GM12801 (cell line): ENCODE results near the gene ADCYAP1.

Experiments
- TF ChIP-seq, protein P1 (sequence below): IDR thresholded peaks from one replicate; pipeline ENCODE4 v1.5.1; 2011; ENCODE audit warnings: control low read depth; ENCODE audit not compliant: insufficient read length; ENCODE audit errors: extremely low read depth

ADCYAP1 gene

DNA sequence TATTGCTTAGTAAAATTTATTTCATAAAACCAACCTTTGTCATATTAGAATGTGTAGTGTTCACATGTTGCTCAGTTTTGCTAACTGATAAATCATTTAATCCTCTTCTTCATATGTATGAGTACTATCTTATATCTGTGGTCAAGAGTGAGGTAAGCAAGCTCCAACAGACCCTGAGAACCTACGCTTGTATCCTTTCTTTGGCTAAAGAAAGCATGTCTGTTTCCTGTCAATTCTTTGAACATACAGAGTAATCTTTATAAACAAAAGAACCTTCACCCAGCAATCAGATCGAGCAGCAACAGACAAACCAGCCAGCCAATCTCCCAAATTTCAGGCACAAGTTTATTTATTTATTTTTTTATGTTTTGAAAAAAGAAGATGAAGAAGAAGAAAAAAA lies 6.4 kb downstream of the ADCYAP1 start:
- TF ChIP-seq, protein P1, sequence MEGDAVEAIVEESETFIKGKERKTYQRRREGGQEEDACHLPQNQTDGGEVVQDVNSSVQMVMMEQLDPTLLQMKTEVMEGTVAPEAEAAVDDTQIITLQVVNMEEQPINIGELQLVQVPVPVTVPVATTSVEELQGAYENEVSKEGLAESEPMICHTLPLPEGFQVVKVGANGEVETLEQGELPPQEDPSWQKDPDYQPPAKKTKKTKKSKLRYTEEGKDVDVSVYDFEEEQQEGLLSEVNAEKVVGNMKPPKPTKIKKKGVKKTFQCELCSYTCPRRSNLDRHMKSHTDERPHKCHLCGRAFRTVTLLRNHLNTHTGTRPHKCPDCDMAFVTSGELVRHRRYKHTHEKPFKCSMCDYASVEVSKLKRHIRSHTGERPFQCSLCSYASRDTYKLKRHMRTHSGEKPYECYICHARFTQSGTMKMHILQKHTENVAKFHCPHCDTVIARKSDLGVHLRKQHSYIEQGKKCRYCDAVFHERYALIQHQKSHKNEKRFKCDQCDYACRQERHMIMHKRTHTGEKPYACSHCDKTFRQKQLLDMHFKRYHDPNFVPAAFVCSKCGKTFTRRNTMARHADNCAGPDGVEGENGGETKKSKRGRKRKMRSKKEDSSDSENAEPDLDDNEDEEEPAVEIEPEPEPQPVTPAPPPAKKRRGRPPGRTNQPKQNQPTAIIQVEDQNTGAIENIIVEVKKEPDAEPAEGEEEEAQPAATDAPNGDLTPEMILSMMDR = no peak

DNA sequence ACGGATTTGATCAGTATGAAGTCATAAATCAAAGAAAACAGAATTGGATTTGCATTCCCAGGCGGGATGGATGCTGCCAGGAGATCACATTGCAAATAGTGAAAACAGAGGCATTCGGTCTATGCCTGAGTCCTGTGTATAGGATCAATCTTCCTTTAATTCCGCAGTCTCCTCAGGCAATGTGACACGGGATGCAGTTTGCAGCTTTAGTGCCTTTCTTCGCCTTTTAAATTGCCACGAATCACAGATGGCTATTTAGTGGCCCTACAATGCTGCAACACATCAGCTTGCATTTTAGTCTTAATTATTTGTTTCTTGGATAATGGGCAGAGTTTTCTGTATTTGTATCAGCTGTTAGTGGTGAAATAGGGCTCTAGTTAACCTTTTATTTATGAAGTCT lies 6.8 kb downstream of the ADCYAP1 start:
- TF ChIP-seq, protein P1 = no peak

DNA sequence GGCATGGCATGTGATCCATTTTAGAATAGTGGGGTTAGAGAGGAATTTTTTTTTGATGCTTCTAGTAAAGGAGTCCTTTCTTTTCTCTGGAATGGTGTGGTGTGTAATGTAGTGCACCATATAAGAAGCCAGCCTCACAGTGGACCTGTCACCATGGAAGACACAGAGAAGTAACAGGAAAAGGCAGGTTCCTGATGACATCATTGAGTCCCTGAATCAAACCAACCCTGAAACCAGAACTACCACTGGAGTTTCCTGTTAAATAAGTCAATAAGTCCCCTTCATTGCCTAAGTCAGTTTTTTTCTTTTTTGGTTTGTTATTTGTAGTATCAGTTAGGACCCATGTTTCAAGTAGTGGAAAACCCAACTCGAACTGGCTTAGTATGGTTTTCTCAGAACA lies 11.9 kb downstream of the ADCYAP1 start:
- TF ChIP-seq, protein P1 = no peak

DNA sequence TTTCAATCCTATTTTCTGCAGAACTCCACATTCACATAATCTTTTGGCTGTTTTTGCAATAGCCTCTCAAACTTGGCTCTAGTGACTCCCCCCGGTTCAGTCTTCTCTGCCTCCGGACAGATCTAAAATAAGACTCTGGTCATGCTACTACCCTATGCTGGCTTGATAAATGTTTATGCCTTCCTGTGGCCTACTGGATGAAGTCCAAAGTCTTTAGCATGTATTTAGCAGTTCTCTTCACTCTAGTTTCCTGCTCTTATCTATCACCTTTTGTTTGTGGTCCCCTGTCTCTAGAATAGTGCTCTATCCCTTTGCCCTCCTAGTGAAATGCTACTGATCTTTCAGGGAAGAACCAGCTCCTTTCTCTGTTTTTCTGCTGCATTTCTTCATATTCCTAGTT lies 14.4 kb downstream of the ADCYAP1 start:
- TF ChIP-seq, protein P1 = no peak

DNA sequence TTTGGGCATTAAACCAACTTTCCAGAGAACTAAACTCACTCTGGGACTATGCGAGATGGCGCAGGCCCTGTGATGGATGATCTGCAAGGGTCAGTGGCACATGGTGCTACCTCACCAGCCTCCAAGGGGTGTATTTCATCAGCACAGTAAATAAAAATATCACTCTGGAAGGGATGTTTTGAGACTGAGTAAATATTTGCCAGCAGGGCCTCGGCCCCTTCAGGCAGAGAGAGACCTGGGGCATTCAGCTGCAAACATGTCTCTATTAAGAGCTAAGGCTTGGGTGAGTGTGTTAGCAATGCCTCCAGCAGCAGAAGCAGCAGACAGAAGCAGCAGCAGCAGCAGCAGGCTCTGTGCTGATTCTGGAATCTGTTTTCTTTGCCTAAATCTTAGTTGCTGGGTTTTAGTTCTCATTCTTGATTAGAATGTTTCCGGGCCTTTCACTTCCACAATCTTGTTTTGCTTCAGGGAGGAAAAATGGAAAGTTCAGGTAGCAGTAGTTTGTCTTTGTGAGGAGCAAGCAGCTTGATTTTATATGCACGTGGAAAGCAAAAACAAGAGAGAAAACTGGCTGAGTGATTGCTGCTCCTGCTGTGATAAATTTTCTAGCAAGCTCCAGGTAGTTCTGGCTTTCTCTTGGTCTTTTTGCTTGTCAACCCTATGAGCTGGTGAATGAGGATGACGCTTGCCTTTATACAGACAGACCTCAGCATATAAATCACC lies 18.6 kb downstream of the ADCYAP1 start:
- TF ChIP-seq, protein P1 = no peak

DNA sequence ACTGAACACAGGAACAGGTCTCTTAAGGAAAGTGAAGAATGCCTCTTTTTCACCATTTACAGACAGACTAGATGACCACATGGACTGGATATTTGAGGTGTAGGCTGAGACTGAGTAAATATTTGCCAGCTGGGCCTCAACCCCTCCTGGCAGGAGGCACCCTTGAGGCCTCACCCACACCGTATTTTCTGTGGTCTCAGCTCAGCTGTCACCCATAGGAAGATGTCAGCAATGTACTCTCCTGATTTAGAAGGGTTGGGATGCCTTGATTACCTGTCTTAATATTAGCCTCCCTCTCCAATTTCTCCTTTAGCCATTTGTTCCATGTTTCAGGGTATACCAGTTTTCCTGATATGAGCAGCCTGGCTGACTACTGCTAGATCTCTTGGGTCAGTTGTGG lies 20.3 kb downstream of the ADCYAP1 start:
- TF ChIP-seq, protein P1 = no peak

DNA sequence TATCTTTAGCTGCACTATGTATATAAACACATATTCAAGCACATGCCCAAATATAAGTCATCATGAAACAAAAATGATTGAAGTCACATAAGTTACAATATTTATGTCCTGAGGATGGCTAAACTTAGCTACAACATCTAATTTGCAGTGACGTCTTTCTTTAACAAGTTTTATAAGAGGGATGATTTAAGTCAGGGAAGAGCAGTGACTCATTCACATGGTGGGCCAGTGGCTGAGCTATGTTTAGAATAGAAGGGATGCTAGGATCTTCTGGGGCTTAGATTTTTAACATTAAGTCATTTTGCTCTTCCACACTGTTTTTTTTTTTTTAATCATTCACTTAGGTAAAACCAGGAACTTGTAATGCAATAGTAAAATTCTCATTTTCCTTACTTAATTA lies 22.3 kb downstream of the ADCYAP1 start:
- TF ChIP-seq, protein P1 = no peak

DNA sequence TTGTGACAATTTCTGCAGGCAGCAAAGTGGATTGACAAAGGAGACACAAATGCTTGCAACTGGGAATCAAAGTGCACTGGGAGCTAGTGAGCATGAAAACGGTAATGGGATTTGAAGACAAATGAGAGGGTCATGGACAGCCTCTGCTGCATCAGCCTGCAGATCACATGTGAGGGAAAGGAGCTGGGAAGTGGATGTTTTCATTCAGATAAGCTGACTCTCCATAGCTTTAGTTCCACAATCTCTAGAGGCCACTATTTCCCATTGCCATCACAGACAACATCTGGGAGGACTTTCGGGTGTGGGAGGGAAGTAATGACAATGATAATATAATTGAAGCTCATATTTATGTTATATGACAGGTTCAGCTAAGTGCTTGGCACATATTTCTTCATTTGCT lies 28.4 kb downstream of the ADCYAP1 start:
- TF ChIP-seq, protein P1 = no peak
